Transverse colon (tissue), 4 donors: ENCODE data around the gene MAGI1.

ENCODE experiments used
- EP300 ChIP-seq: sonication (generic); formaldehyde crosslinking; IDR thresholded peaks from one replicate; pipeline ENCODE4 v1.6.1; 2017; ENCODE audit warnings: antibody characterized with exemption, low read depth
- POLR2A ChIP-seq: fragments of 450-650 bp; IDR thresholded peaks from one replicate; pipeline ENCODE4 v1.6.1; 2016; ENCODE audit warnings: antibody characterized with exemption, mild to moderate bottlenecking, moderate library complexity
- POLR2AphosphoS5 ChIP-seq, 3 donors: sonication (generic); formaldehyde crosslinking; IDR thresholded peaks; one replicate each; pipeline ENCODE4 v1.6.1; 2016; ENCODE audit warnings: antibody characterized with exemption in 3 of 3
- TF ChIP-seq, protein P1 (sequence below), 5 experiments: fragments of 200-600 bp in 3 of 5; fragments of 450-650 bp in 2 of 5; sonication (generic) in 3 of 5; IDR thresholded peaks; 1 replicate in 2 of 5; 2 replicates in 3 of 5; pipeline ENCODE4 v1.5.1; 2016 to 2017; ENCODE audit warnings: antibody characterized with exemption in 5 of 5, inconsistent platforms in 3 of 5, mild to moderate bottlenecking in 2 of 5, moderate library complexity in 1 of 5

- TF ChIP-seq, protein P1, sequence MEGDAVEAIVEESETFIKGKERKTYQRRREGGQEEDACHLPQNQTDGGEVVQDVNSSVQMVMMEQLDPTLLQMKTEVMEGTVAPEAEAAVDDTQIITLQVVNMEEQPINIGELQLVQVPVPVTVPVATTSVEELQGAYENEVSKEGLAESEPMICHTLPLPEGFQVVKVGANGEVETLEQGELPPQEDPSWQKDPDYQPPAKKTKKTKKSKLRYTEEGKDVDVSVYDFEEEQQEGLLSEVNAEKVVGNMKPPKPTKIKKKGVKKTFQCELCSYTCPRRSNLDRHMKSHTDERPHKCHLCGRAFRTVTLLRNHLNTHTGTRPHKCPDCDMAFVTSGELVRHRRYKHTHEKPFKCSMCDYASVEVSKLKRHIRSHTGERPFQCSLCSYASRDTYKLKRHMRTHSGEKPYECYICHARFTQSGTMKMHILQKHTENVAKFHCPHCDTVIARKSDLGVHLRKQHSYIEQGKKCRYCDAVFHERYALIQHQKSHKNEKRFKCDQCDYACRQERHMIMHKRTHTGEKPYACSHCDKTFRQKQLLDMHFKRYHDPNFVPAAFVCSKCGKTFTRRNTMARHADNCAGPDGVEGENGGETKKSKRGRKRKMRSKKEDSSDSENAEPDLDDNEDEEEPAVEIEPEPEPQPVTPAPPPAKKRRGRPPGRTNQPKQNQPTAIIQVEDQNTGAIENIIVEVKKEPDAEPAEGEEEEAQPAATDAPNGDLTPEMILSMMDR (IDR thresholded peaks at IDR 0.05): no peak
- TF ChIP-seq POLR2A: no peak
- TF ChIP-seq POLR2AphosphoS5 (IDR thresholded peaks at IDR 0.05): no peak
- no peak for TF ChIP-seq EP300
These were observed 477.1 kb downstream of the MAGI1 start for GRCh38 chr3:65561617-65562016.
